Peyer's patch (tissue), 4 donors: Measurements from ENCODE around the gene METTL22. TPM values are rescaled to one million over a fixed set of nuclear protein-coding genes. Genes with fewer than 3 reads are reported as not detected.

Experiments
- DNase-seq, 3 donors: peaks; one replicate each; pipeline ENCODE4 v3.0.0-alpha.2; 2017 to 2019
- H3K27ac ChIP-seq, 4 donors: fragments of 200-600 bp; sonication (generic); one replicate each; pipeline ENCODE4 v1.5.1; 2016 to 2019
- H3K27me3 ChIP-seq, 2 donors: fragments of 200-600 bp; sonication (generic); one replicate each; pipeline ENCODE4 v1.5.1; 2019
- H3K36me3 ChIP-seq, 3 donors: fragments of 200-600 bp; sonication (generic); one replicate each; pipeline ENCODE4 v1.5.1; 2016 to 2019
- H3K4me1 ChIP-seq, 4 donors: fragments of 200-600 bp; sonication (generic); one replicate each; pipeline ENCODE4 v1.5.1; 2016 to 2019
- H3K4me3 ChIP-seq, 4 donors: fragments of 200-600 bp; sonication (generic); 1 replicate in 3 of 4; 2 replicates in 1 of 4; pipeline ENCODE4 v1.5.1; 2016 to 2019; ENCODE audit warnings: mild to moderate bottlenecking in 1 of 4
- H3K9me3 ChIP-seq, 4 donors: fragments of 200-600 bp; sonication (generic); one replicate each; pipeline ENCODE4 v1.5.1; 2016 to 2019; ENCODE audit warnings: mild to moderate bottlenecking in 1 of 4
- CTCF ChIP-seq, 6 experiments: fragments of 450-650 bp in 4 of 6; fragments of 200-600 bp in 2 of 6; sonication (generic) in 1 of 6; IDR thresholded peaks; one replicate each; pipeline ENCODE4 v1.5.1; 2017 to 2019; ENCODE audit warnings: antibody characterized with exemption in 6 of 6, mild to moderate bottlenecking in 3 of 6, moderate library complexity in 1 of 6
- POLR2A ChIP-seq, 2 donors: fragments of 450-650 bp; IDR thresholded peaks; one replicate each; pipeline ENCODE4 v1.5.1; 2017; ENCODE audit warnings: antibody characterized with exemption in 2 of 2, mild to moderate bottlenecking in 2 of 2, moderate library complexity in 2 of 2
- total RNA-seq, 4 donors: library from RNA; depleted of rRNA; stranded (reverse); fragments of >200 nt; gene quantifications; one replicate each; pipeline ENCODE4 v1.1.0, GENCODE V29; 2016

The METTL22 gene
- total RNA-seq, 4 donors from 2014 or later = 25.0 to 86.5 (median 59.0) TPM

DNA sequence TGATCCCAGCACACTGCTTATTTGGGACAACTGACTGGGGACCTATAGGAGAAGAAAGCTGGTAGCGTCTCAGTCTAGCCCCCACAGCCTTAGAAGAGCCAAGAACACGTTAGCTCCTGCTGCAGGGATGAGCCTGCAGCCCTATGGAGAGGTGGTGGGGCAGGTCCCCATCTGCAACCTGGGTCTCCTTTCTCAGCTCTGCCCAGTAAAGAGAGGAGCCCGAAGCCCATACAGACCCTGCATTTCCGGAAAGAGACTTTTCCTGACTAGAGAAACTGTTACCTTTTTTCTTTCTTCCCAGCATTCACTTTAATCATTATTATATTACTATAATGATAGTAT is 788 bp downstream of the METTL22 start:
- H3K27ac ChIP-seq = peak overlapping the region in 2 of 4 donors; percentile 75 to 79
- H3K27me3 ChIP-seq = no peaks in the 10 kb centered on the region

DNA sequence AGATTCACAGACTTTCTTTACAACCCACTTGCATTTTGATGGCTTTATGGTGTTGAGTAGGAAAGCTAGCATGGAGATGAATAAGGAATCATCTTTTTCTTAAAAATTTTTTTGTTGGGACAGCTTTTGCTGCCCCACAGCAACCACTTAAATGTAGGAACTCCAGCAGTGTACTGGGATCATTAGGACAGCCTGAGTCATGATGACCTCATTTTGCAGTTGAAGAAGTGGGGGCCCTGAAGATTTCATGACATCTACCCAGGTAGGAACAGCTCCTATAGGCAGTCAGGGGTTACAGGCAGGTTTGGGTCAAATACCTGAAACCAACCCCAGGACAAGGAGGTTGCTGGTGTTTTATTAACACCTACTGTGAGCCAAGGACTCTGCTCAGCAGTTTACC is 2.1 kb downstream of the METTL22 start:
- no peak for TF ChIP-seq CTCF (IDR thresholded peaks at IDR 0.05)
- TF ChIP-seq POLR2A (IDR thresholded peaks at IDR 0.05) = no peak
- no peak for DNase-seq
- H3K4me1 ChIP-seq = peaks cover 0 to 10% (median 5%) of the 10 kb centered on the region in 4 donors
- H3K36me3 ChIP-seq = peaks cover 0 to 32% (median 0%) of the 10 kb centered on the region in 3 donors
- H3K27me3 ChIP-seq = no peaks in the 10 kb centered on the region
- no peak overlapping the region for H3K4me3 ChIP-seq
- no peak overlapping the region for H3K27ac ChIP-seq
- no peaks in the 10 kb centered on the region for H3K9me3 ChIP-seq

More for the DNA sequence above, 788 bp downstream of the METTL22 start:
- no peak for DNase-seq
- H3K4me3 ChIP-seq = peak overlapping the region; percentile 61 to 95 (median 78)
- TF ChIP-seq POLR2A (IDR thresholded peaks at IDR 0.05) (no peak), CTCF (IDR thresholded peaks at IDR 0.05) (no peak)
- no peaks in the 10 kb centered on the region for H3K9me3 ChIP-seq
- peaks cover 0 to 18% (median 0%) of the 10 kb centered on the region in 3 donors for H3K36me3 ChIP-seq
- H3K4me1 ChIP-seq = peaks cover 0 to 10% (median 5%) of the 10 kb centered on the region in 4 donors

GRCh38 chr16:8625491-8626087 is 4.1 kb downstream of the METTL22 start:
- no peak overlapping the region for H3K4me3 ChIP-seq
- peaks cover 0 to 52% (median 0%) of the 10 kb centered on the region in 3 donors for H3K36me3 ChIP-seq
- H3K27me3 ChIP-seq = no peaks in the 10 kb centered on the region
- no peaks in the 10 kb centered on the region for H3K9me3 ChIP-seq
- DNase-seq = no peak
- peaks cover 0 to 10% (median 5%) of the 10 kb centered on the region in 4 donors for H3K4me1 ChIP-seq
- TF ChIP-seq POLR2A (IDR thresholded peaks at IDR 0.05) (no peak), CTCF (IDR thresholded peaks at IDR 0.05) (no peak)
- no peak overlapping the region for H3K27ac ChIP-seq

DNA sequence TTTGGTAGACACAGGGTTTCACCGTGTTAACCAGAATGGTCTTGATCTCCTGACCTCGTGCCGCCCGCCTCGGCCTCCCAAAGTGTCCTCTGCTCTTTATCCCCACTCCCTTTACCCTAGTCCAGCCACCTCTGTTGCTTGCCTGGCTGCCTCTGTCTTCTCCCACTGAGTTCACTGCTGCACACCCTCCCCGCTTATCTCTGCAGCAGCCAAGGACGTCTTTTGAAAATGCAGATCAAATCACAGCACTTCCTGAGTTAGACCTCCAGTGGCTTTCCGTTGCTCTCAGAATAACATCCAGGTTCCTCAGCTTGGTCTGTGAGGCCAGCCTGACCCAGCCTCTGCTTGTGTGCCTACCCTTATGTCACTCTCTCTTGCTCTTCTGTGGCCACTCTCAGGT is 5.4 kb downstream of the METTL22 start:
- H3K27ac ChIP-seq = no peak overlapping the region
- H3K36me3 ChIP-seq = peaks cover 0 to 65% (median 0%) of the 10 kb centered on the region in 3 donors

DNA sequence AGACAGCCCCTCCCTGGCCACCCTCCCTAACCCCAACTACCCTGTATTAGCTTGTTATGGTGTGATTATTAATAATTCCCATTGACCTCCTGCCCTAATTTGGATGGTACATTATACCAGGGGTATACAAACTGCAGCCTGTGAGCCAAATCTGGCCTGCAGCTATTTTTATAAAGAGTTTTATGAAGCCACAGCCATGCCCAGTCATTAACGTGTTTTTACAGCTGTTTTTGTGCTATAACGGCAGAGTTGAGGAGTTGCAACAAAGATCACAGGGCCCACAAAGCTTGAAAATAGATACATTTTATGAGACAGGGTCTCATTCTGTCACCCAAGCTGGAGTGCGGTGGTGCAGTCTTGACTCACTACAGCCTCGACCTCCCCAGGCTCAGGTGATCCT is 6.0 kb downstream of the METTL22 start:
- TF ChIP-seq CTCF (IDR thresholded peaks at IDR 0.05) (no peak), POLR2A (IDR thresholded peaks at IDR 0.05) (no peak)
- Histone ChIP-seq H3K27ac (no peak overlapping the region), H3K36me3 (peaks cover 0 to 70% (median 0%) of the 10 kb centered on the region in 3 donors), H3K9me3 (no peaks in the 10 kb centered on the region), H3K4me3 (no peak overlapping the region), H3K4me1 (peaks cover 0 to 7% (median 4%) of the 10 kb centered on the region in 4 donors), H3K27me3 (no peaks in the 10 kb centered on the region)
- no peak for DNase-seq

More for the DNA sequence above, 5.4 kb downstream of the METTL22 start:
- no peak for DNase-seq
- TF ChIP-seq POLR2A (IDR thresholded peaks at IDR 0.05) (no peak), CTCF (IDR thresholded peaks at IDR 0.05) (no peak)
- Histone ChIP-seq H3K4me1 (peaks cover 0 to 10% (median 5%) of the 10 kb centered on the region in 4 donors), H3K27me3 (no peaks in the 10 kb centered on the region), H3K4me3 (no peak overlapping the region), H3K9me3 (no peaks in the 10 kb centered on the region)
